ENCODE data around the gene SLC4A1.

DNA sequence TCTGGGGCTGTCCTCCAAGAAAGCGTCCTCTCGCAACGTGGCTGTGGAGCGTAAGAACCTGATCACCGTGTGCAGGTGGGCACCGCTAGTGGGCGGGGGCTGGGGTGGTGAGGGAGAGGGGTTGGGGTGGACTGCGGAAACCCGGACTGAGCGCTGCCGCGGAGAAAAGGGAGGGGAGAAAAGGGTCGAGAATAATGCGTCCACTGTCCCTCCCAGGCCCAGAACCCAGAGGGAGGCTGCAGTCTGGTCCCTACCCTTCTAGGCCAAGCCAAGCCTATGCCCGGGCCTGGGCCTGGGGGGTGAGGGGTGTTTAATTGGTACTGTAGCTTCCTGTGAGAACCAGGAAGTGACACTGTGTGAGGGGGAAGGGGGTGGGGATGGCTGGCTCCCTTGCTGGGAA lies 40.9 kb upstream of the SLC4A1 start:
- TF ChIP-seq EZH2 (IDR thresholded peaks at IDR 0.05; ENCODE audit: borderline replicate concordance, low read depth, low read length, severe bottlenecking), result no peak
- TF ChIP-seq, protein P1, sequence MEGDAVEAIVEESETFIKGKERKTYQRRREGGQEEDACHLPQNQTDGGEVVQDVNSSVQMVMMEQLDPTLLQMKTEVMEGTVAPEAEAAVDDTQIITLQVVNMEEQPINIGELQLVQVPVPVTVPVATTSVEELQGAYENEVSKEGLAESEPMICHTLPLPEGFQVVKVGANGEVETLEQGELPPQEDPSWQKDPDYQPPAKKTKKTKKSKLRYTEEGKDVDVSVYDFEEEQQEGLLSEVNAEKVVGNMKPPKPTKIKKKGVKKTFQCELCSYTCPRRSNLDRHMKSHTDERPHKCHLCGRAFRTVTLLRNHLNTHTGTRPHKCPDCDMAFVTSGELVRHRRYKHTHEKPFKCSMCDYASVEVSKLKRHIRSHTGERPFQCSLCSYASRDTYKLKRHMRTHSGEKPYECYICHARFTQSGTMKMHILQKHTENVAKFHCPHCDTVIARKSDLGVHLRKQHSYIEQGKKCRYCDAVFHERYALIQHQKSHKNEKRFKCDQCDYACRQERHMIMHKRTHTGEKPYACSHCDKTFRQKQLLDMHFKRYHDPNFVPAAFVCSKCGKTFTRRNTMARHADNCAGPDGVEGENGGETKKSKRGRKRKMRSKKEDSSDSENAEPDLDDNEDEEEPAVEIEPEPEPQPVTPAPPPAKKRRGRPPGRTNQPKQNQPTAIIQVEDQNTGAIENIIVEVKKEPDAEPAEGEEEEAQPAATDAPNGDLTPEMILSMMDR (IDR thresholded peaks at IDR 0.05; ENCODE audit: borderline replicate concordance, extremely low read depth, low read length, poor library complexity, severe bottlenecking), result no peak

All from DND-41 (cell line).